ENCODE measurements around the gene RNF40. TPM values are rescaled to one million over a fixed set of nuclear protein-coding genes. Genes with fewer than 3 reads are reported as not detected.

Gene RNF40
- total RNA-seq, 1 donor: 73.5 TPM

DNA sequence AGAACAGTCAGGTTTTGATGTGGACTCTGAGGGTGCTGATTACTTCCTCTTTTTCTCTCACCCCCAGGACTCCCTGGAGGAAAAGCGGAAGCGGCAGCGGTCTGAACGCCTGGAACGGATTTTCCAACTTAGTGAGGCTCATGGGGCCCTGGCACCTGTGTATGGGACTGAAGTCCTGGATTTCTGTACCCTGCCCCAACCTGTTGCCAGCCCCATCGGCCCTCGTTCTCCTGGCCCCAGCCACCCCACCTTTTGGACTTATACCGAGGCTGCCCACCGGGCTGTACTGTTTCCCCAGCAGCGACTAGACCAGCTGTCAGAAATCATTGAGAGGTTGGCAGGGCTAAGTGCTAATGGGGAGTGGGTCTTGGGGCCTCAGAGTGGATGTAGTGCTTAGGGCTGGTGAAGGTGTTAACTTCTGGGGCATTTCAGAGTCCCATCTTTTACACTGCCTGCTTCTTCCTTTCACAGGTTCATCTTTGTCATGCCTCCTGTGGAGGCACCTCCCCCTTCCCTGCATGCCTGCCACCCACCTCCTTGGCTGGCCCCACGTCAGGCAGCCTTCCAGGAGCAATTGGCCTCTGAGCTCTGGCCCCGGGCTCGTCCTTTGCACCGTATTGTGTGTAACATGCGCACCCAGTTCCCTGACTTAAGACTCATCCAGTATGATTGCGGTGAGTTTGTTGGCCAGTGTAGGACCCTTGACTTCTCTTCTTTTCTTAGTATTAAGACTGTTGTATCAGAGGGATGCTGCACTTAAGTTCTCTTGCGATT, 33.0 kb upstream of the RNF40 start:
- H3K4me3 ChIP-seq (ENCODE audit: low read depth, low read length): no peak overlapping the region
- no peak for DNase-seq (ENCODE audit: low read depth)
- TF ChIP-seq, protein P1, sequence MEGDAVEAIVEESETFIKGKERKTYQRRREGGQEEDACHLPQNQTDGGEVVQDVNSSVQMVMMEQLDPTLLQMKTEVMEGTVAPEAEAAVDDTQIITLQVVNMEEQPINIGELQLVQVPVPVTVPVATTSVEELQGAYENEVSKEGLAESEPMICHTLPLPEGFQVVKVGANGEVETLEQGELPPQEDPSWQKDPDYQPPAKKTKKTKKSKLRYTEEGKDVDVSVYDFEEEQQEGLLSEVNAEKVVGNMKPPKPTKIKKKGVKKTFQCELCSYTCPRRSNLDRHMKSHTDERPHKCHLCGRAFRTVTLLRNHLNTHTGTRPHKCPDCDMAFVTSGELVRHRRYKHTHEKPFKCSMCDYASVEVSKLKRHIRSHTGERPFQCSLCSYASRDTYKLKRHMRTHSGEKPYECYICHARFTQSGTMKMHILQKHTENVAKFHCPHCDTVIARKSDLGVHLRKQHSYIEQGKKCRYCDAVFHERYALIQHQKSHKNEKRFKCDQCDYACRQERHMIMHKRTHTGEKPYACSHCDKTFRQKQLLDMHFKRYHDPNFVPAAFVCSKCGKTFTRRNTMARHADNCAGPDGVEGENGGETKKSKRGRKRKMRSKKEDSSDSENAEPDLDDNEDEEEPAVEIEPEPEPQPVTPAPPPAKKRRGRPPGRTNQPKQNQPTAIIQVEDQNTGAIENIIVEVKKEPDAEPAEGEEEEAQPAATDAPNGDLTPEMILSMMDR (IDR thresholded peaks at IDR 0.05; ENCODE audit: insufficient read depth, low read length): no peak

DNA sequence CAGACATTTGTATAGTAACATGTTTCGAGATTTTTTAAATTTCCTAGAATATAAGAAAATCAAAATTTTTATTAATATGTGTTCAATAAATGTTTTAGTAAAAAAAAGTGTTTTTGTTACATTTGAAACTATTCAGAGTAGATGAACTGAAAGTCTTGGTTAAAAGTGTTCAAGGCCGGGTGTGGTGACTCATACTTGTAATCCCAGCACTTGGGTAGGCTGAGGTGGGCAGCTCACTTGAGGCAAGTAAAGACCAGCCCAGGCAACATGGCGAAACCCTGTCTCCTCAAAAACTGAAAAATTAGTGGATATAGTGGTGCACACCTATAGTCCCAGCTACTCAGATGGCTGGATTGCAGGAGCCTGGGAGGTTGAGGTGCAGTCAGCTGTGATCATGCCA, 30.7 kb upstream of the RNF40 start:
- no peak overlapping the region for H3K4me3 ChIP-seq (ENCODE audit: low read depth, low read length)
- no peak for DNase-seq (ENCODE audit: low read depth)
- TF ChIP-seq, protein P1 (IDR thresholded peaks at IDR 0.05; ENCODE audit: insufficient read depth, low read length): no peak

DNA sequence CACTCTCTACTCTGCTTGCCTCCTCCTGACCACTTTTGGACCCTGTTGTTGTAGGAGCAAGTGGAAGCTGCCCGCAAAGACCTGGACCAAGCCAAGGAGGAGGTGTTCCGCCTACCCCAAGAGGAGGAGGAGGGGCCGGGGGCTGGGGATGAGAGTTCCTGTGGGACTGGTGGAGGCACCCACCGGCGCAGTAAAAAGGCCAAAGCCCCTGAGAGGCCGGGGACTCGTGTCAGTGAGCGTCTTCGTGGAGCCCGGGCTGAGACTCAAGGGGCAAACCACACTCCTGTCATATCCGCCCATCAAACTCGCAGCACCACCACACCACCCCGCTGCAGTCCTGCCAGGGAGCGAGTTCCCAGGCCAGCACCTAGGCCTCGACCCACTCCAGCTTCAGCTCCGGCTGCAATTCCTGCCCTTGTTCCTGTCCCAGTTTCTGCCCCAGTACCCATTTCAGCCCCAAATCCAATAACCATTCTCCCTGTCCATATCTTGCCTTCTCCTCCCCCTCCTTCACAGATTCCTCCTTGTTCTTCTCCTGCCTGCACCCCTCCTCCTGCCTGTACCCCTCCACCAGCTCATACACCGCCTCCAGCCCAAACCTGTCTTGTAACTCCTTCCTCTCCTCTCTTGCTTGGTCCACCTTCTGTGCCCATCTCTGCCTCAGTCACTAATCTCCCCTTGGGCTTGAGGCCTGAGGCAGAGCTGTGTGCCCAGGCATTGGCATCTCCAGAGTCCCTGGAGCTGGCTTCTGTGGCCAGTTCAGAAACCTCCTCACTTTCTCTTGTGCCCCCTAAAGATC, 24.9 kb upstream of the RNF40 start:
- H3K4me3 ChIP-seq (ENCODE audit: low read depth, low read length): no peak overlapping the region
- TF ChIP-seq, protein P1 (IDR thresholded peaks at IDR 0.05; ENCODE audit: insufficient read depth, low read length): no peak
- no peak for DNase-seq (ENCODE audit: low read depth)

DNA sequence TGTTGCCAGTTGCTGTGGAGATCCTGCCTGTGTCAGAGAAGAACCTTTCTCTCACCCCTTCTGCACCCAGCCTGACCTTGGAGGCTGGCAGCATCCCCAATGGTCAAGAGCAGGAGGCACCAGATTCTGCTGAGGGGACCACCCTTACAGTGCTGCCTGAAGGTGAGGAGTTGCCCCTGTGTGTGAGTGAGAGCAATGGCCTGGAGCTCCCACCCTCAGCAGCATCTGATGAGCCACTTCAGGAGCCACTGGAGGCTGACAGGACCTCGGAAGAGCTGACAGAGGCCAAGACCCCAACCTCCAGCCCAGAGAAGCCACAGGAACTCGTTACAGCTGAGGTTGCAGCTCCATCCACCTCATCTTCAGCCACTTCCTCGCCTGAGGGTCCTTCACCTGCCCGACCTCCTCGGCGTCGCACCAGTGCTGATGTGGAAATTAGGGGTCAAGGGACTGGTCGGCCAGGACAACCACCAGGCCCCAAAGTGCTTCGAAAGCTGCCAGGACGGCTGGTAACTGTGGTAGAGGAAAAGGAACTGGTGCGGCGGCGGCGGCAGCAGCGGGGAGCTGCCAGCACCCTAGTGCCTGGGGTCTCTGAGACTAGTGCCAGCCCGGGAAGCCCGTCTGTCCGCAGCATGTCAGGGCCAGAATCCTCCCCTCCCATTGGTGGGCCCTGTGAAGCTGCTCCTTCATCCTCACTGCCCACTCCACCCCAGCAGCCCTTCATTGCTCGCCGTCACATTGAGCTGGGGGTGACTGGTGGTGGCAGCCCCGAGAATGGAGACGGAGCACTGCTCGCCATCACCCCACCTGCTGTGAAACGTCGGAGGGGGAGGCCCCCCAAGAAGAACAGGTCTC, 24.1 kb upstream of the RNF40 start:
- no peak for DNase-seq (ENCODE audit: low read depth)
- no peak overlapping the region for H3K4me3 ChIP-seq (ENCODE audit: low read depth, low read length)
- TF ChIP-seq, protein P1 (IDR thresholded peaks at IDR 0.05; ENCODE audit: insufficient read depth, low read length): no peak

DNA sequence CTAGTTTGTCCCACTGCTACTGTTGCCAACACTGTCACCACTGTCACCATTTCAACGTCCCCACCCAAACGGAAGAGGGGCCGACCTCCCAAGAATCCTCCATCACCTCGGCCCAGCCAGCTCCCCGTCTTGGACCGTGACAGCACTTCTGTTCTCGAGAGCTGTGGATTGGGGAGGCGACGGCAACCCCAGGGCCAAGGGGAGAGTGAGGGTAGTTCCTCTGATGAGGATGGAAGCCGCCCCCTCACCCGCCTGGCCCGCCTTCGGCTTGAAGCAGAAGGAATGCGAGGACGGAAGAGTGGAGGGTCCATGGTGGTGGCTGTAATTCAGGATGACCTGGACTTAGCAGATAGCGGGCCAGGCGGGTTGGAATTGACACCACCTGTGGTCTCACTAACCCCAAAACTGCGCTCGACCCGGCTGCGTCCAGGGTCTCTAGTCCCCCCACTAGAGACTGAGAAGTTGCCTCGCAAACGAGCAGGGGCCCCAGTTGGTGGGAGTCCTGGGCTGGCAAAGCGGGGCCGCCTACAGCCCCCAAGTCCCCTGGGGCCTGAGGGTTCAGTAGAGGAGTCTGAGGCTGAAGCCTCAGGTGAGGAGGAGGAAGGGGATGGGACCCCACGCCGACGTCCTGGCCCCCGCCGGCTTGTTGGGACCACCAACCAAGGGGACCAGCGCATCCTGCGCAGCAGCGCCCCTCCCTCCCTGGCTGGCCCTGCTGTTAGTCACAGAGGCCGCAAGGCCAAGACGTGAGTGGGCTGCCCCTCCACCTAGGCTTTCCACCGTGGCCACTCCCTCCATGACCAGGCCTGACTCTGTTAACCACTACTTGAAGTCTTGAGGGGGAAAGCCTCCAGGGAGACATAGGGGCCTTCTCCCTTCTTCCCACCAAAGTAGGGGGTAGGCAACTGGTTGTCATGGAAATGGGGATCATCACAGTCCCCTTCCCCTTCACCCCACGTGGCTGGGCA, 22.9 kb upstream of the RNF40 start:
- no peak overlapping the region for H3K4me3 ChIP-seq (ENCODE audit: low read depth, low read length)
- TF ChIP-seq, protein P1 (IDR thresholded peaks at IDR 0.05; ENCODE audit: insufficient read depth, low read length): no peak
- DNase-seq (ENCODE audit: low read depth): no peak

Data from fibroblast of the aortic adventitia (primary cell).